ENCODE measurements around the gene KREMEN1. TPM values are rescaled to one million over a fixed set of nuclear protein-coding genes. Genes with fewer than 3 reads are reported as not detected.
"Not testable (repeated sequence)": the region's sequence is repeated elsewhere in the genome, so short reads cannot be mapped to it uniquely, and the experiment has no call there.

Gene KREMEN1
- total RNA-seq, 2 experiments from 2014 or later: 0.15 TPM; not detected in 1

GRCh38 chr22:29039148-29039547 is 33.7 kb upstream of the KREMEN1 start:
- H3K27ac Mint-ChIP-seq: no peak overlapping the region
- ChIA-PET POLR2A (no interaction called here), CTCF (interaction anchor here (0.7 to 2.8 kb wide), 5 partner anchors 9 to 321 kb away, joined by 3 to 11 read pairs (median 3); no protein-coding TSS in a partner anchor)
- H3K36me3 Mint-ChIP-seq (ENCODE audit: low read depth): no peaks in the 10 kb centered on the region
- no peak for DNase-seq
- H3K27me3 Mint-ChIP-seq: peaks cover 13% of the 10 kb centered on the region
- H3K4me1 Mint-ChIP-seq: no peaks in the 10 kb centered on the region
- no peak overlapping the region for H3K4me3 Mint-ChIP-seq
- no peaks in the 10 kb centered on the region for H3K9me3 Mint-ChIP-seq

GRCh38 chr22:29039684-29040083 is 33.2 kb upstream of the KREMEN1 start:
- not testable (repeated sequence) for DNase-seq

GRCh38 chr22:29040385-29041275 is 32.2 kb upstream of the KREMEN1 start:
- no peaks in the 10 kb centered on the region for H3K36me3 Mint-ChIP-seq (ENCODE audit: low read depth)
- peaks cover 9% of the 10 kb centered on the region for H3K27me3 Mint-ChIP-seq
- H3K4me1 Mint-ChIP-seq: no peaks in the 10 kb centered on the region
- no peak overlapping the region for H3K27ac Mint-ChIP-seq
- ChIA-PET CTCF (interaction anchor here (0.5 to 2.8 kb wide), 20 partner anchors 8 to 999 kb away, joined by 3 to 11 read pairs (median 4); partner anchors contain the start of gene XBP1), POLR2A (interaction anchor here (0.7 to 0.8 kb wide), 2 partner anchors 441 to 447 kb away, joined by 3 to 4 read pairs; no protein-coding TSS in a partner anchor)
- H3K4me3 Mint-ChIP-seq: no peak overlapping the region
- H3K9me3 Mint-ChIP-seq: no peaks in the 10 kb centered on the region
- peak; percentile 81 for DNase-seq

More at GRCh38 chr22:29039684-29040083, 33.2 kb upstream of the KREMEN1 start:
- H3K4me3 Mint-ChIP-seq; H3K4me1 Mint-ChIP-seq; H3K36me3 Mint-ChIP-seq (ENCODE audit: low read depth); H3K27ac Mint-ChIP-seq; POLR2A ChIA-PET; H3K9me3 Mint-ChIP-seq: not testable (repeated sequence)
- CTCF ChIA-PET: interaction anchor here (0.6 to 2.8 kb wide), 7 partner anchors 9 to 998 kb away, joined by 3 to 11 read pairs (median 3); no protein-coding TSS in a partner anchor
- peaks cover 10% of the 10 kb centered on the region for H3K27me3 Mint-ChIP-seq

- Mint-ChIP-seq H3K27ac (no peak overlapping the region), H3K9me3 (no peaks in the 10 kb centered on the region), H3K27me3 (peaks cover 8% of the 10 kb centered on the region), H3K4me1 (no peaks in the 10 kb centered on the region), H3K4me3 (no peak overlapping the region), H3K36me3 (ENCODE audit: low read depth) (no peaks in the 10 kb centered on the region)
- CTCF ChIA-PET: interaction anchor here (0.9 to 2.8 kb wide), 9 partner anchors 14 to 441 kb away, joined by 3 to 11 read pairs (median 4); partner anchors contain the start of gene XBP1
- DNase-seq: no peak
- POLR2A ChIA-PET: interaction anchor here (0.8 kb wide), 1 partner anchor 442 kb away, joined by 4 read pairs; no protein-coding TSS in a partner anchor
These were observed 31.4 kb upstream of the KREMEN1 start for GRCh38 chr22:29041408-29041807.

- H3K4me1 Mint-ChIP-seq: no peaks in the 10 kb centered on the region
- CTCF ChIA-PET: interaction anchor here (0.6 to 0.7 kb wide), 3 partner anchors 16 to 337 kb away, joined by 3 read pairs; no protein-coding TSS in a partner anchor
- DNase-seq: no peak
- POLR2A ChIA-PET: no interaction called here
- H3K9me3 Mint-ChIP-seq: no peaks in the 10 kb centered on the region
- peaks cover 3% of the 10 kb centered on the region for H3K27me3 Mint-ChIP-seq
- no peak overlapping the region for H3K27ac Mint-ChIP-seq
- H3K4me3 Mint-ChIP-seq: no peak overlapping the region
- H3K36me3 Mint-ChIP-seq (ENCODE audit: low read depth): no peaks in the 10 kb centered on the region
These were observed 28.8 kb upstream of the KREMEN1 start for GRCh38 chr22:29043906-29044575.

GRCh38 chr22:29044657-29045176 is 28.1 kb upstream of the KREMEN1 start:
- Mint-ChIP-seq H3K36me3 (ENCODE audit: low read depth) (no peaks in the 10 kb centered on the region), H3K4me1 (no peaks in the 10 kb centered on the region), H3K27ac (no peak overlapping the region), H3K9me3 (no peaks in the 10 kb centered on the region), H3K27me3 (peaks cover 3% of the 10 kb centered on the region), H3K4me3 (no peak overlapping the region)
- ChIA-PET CTCF (interaction anchor here (0.6 to 0.7 kb wide), 2 partner anchors 17 to 25 kb away, joined by 3 read pairs; no protein-coding TSS in a partner anchor), POLR2A (no interaction called here)
- no peak for DNase-seq

- no peaks in the 10 kb centered on the region for H3K9me3 Mint-ChIP-seq
- H3K27ac Mint-ChIP-seq: no peak overlapping the region
- POLR2A ChIA-PET: no interaction called here
- no peaks in the 10 kb centered on the region for H3K27me3 Mint-ChIP-seq
- no peak overlapping the region for H3K4me3 Mint-ChIP-seq
- CTCF ChIA-PET: interaction anchor here (1.1 to 1.3 kb wide), 3 partner anchors 10 to 17 kb away, joined by 3 read pairs; no protein-coding TSS in a partner anchor
- no peaks in the 10 kb centered on the region for H3K36me3 Mint-ChIP-seq (ENCODE audit: low read depth)
- no peaks in the 10 kb centered on the region for H3K4me1 Mint-ChIP-seq
- DNase-seq: no peak
These were observed 23.8 kb upstream of the KREMEN1 start for GRCh38 chr22:29048822-29049654.

- ChIA-PET CTCF (interaction anchor here (1.1 kb wide), 1 partner anchor 15 kb away, joined by 3 read pairs; no protein-coding TSS in a partner anchor), POLR2A (no interaction called here)
- Mint-ChIP-seq H3K36me3 (ENCODE audit: low read depth) (no peaks in the 10 kb centered on the region), H3K27me3 (no peaks in the 10 kb centered on the region), H3K9me3 (no peaks in the 10 kb centered on the region), H3K27ac (no peak overlapping the region), H3K4me1 (no peaks in the 10 kb centered on the region), H3K4me3 (no peak overlapping the region)
- no peak for DNase-seq
These were observed 23.1 kb upstream of the KREMEN1 start for GRCh38 chr22:29049655-29050263.

GRCh38 chr22:29050457-29050856 is 22.4 kb upstream of the KREMEN1 start:
- Mint-ChIP-seq H3K27me3 (no peaks in the 10 kb centered on the region), H3K9me3 (no peaks in the 10 kb centered on the region), H3K36me3 (ENCODE audit: low read depth) (no peaks in the 10 kb centered on the region), H3K4me3 (no peak overlapping the region), H3K27ac (no peak overlapping the region), H3K4me1 (no peaks in the 10 kb centered on the region)
- CTCF ChIA-PET: interaction anchor here (1.1 kb wide), 1 partner anchor 15 kb away, joined by 3 read pairs; no protein-coding TSS in a partner anchor
- POLR2A ChIA-PET: no interaction called here
- DNase-seq: no peak

GRCh38 chr22:29053048-29053702 is 19.7 kb upstream of the KREMEN1 start:
- peaks cover 2% of the 10 kb centered on the region for H3K27me3 Mint-ChIP-seq
- H3K27ac Mint-ChIP-seq: no peak overlapping the region
- no peak overlapping the region for H3K4me3 Mint-ChIP-seq
- POLR2A ChIA-PET: no interaction called here
- no peaks in the 10 kb centered on the region for H3K9me3 Mint-ChIP-seq
- no peak for DNase-seq
- H3K36me3 Mint-ChIP-seq (ENCODE audit: low read depth): no peaks in the 10 kb centered on the region
- CTCF ChIA-PET: interaction anchor here (1.6 to 3.2 kb wide), 3 partner anchors 10 to 14 kb away, joined by 3 to 11 read pairs (median 4); no protein-coding TSS in a partner anchor
- H3K4me1 Mint-ChIP-seq: no peaks in the 10 kb centered on the region

GRCh38 chr22:29054251-29054767 is 18.5 kb upstream of the KREMEN1 start:
- ChIA-PET CTCF (interaction anchor here (1.6 to 3.2 kb wide), 3 partner anchors 9 to 14 kb away, joined by 3 to 11 read pairs (median 4); no protein-coding TSS in a partner anchor), POLR2A (no interaction called here)
- Mint-ChIP-seq H3K4me3 (no peak overlapping the region), H3K27me3 (peaks cover 3% of the 10 kb centered on the region), H3K9me3 (no peaks in the 10 kb centered on the region), H3K4me1 (no peaks in the 10 kb centered on the region), H3K27ac (no peak overlapping the region), H3K36me3 (ENCODE audit: low read depth) (no peaks in the 10 kb centered on the region)
- DNase-seq: no peak

Measured in activated CD4-positive, alpha-beta T cell treated with anti-CD3 and anti-CD28 coated beads, Interleukin-2, amount 10 ng/mL, durations not matched to agents 7 days and 5 days (primary cell).